Fibroblast of pulmonary artery (primary cell): ENCODE measurements around the gene PACS1.
A peak's percentile ranks its signal among the peaks of the same experiment; 100 is the strongest.

ENCODE experiments used
- DNase-seq: peaks from one replicate; pipeline ENCODE4 v3.0.0-alpha.2; 2010; ENCODE audit warnings: low read depth
- H3K4me3 ChIP-seq: replicated peaks from 2 replicates; pipeline ENCODE4 v1.5.1; 2011; ENCODE audit warnings: low read depth, mild to moderate bottlenecking, control low read depth, low read length, moderate library complexity
- TF ChIP-seq, protein P1 (sequence below): IDR thresholded peaks from 2 replicates; pipeline ENCODE4 v1.5.1; 2011; ENCODE audit warnings: mild to moderate bottlenecking, control low read depth, low read length, inconsistent platforms; ENCODE audit errors: missing control alignments

The PACS1 gene

DNA sequence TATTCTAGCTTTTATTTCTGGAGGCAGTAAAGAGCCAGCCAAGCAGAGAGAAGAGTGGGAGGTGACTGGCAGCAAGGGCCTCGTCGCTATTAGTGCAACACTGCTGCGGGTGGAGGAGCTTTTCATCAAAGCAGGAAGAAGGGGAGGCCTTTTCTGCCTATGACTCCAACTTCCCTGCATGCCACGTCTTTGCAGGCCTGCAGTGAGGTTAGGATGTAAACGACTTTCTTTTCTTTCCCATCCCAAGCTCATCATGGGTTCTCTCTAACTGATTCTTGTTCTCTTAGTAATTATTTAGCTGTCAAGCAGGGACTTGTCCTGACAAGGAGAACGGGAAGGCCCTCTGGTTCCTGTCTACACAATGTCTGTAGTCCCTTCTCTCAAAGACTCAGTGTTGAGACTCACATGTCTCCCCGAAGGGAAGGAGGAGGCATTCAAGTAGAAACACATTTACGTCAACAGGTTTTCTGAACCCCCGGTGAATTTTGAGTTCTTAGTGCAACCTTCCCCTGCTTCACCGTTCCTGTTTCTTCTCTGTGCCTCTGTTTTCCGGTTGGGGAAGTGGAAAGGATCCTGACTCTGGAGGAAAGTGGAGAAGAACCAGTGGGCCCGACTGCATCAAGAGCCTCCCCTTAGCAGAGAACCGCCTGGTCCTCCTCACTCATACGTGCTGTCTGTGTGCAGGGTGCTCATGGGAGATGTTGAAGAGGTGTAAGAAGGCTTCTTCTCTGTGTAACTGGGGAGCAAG, 56.9 kb downstream of the PACS1 start:
- H3K4me3 ChIP-seq = no peak overlapping the region
- DNase-seq = peak; percentile 83
- TF ChIP-seq, protein P1, sequence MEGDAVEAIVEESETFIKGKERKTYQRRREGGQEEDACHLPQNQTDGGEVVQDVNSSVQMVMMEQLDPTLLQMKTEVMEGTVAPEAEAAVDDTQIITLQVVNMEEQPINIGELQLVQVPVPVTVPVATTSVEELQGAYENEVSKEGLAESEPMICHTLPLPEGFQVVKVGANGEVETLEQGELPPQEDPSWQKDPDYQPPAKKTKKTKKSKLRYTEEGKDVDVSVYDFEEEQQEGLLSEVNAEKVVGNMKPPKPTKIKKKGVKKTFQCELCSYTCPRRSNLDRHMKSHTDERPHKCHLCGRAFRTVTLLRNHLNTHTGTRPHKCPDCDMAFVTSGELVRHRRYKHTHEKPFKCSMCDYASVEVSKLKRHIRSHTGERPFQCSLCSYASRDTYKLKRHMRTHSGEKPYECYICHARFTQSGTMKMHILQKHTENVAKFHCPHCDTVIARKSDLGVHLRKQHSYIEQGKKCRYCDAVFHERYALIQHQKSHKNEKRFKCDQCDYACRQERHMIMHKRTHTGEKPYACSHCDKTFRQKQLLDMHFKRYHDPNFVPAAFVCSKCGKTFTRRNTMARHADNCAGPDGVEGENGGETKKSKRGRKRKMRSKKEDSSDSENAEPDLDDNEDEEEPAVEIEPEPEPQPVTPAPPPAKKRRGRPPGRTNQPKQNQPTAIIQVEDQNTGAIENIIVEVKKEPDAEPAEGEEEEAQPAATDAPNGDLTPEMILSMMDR = peak; percentile 9

DNA sequence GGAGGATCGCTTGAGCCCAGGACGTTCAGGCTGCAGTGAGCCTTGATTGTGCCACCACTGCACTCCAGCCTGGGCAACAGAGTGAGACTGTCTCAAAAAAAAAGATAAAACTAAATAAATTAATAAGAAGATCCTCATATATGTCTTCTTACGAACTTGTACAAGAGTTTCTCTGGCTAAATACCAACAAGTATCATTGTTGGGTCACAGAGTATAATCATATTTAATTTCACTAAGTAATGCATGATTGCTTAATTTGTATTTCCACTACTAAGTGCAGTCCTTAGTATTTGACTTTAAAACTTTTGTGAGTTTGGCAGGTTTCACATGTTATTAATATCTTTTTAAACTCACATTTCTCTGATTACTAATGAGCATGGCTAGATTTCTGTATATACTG, 60.9 kb downstream of the PACS1 start:
- no peak overlapping the region for H3K4me3 ChIP-seq
- TF ChIP-seq, protein P1 = no peak
- no peak for DNase-seq

DNA sequence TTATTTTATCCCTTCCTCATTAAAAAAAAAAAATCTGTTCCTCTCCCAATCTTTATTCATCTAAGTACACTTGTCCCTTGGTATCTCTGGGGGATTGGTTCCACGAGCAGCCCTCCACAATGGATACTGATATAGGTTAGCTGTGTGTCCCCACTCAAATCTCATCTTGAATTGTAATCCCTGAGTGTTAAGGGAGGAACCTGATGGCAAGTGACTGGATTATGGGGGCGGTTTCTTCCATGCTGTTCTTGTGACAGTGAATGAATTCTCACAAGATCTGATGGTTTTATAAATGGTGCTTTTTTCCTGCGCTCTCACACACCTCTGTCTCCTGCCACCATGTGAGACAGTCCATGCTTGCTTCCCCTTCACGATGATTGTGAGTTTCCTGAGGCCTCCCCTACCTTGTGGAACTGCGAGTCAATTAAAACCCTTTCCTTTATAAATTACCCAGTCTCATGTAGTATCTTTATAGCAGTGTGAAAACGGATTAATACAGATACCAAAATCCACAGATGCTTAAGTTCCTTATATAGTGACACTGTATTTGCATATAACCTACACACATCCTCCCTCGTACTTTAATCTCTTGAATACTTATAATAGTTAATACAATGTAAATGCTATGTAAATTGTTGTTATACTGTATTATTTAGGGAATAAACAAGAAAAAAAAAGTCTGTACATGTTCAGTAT, 62.0 kb downstream of the PACS1 start:
- DNase-seq = no peak
- TF ChIP-seq, protein P1 = no peak

DNA sequence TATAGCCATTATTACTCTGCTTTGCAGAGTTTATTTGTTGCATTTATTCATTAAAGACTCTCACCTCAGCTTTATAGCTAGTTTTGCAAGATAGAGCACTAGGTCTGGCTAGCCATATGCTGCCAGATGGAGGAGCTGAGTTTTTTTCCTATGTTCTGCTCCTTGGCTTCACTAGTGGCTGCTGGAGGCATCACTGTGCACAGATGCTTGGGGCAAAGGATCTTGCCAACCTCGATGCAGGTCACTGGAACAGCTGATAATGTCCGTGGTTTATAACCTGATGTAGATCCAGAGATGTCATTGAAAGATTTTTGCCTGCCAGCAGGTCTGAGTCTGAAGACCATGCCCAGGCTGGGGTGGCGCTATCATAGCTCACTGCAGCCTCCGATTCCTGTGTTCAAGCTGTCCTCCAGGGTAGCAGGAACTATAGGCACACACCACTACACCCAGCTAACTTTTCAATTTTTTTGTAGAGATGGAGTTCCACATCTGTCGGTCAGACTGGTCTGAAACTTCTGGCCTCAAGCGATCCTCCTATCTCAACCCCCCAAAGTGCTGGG, 63.2 kb downstream of the PACS1 start:
- DNase-seq = no peak
- no peak overlapping the region for H3K4me3 ChIP-seq
- TF ChIP-seq, protein P1 = no peak

More for the DNA sequence above, 62.0 kb downstream of the PACS1 start:
- no peak overlapping the region for H3K4me3 ChIP-seq

DNA sequence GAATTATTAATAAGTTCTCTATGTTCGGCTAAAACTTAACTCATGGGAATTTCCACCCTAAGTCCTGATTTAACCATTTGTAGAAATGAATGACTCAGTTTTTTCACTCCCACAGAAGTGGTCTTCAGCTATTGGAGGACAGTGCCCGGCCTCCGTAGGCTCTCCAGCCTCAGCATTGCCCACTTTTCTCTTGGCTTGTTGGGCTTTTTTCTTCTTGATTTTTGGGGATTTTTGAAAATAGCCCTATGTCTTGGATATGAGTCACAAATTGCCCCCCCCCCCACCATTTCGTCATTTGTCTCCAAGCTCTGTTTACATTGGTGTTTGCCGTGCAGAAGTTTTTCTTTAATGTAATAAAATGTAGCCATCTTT, 66.7 kb downstream of the PACS1 start:
- TF ChIP-seq, protein P1 = no peak
- no peak overlapping the region for H3K4me3 ChIP-seq
- peak; percentile 70 for DNase-seq

DNA sequence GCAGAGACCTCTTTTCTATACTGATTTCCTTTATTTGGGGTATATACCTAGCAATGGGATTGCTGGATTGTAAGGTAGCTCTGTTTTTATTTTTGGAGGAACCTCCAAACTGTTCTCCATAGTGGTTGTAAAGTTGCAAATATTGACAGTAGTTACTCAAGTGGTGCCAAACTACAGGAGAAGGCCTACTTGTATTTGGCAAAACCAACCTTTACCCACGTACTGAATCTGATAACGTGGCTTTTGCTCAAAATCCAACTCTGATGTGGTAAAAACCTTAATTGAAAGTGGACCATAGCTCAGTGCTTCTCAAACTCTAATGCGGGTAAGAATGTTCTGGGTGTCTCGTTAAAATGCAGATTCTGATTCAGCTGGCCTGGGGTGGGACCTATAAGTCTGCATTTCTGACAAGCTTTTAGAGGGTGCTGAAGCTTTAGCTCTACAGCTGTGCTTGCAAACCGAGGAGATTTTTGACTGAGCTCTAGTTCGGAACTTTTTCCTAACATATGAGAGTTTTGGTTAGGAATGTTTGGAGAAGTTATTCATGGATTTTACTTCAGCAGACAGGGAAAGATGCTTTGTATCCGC, 69.8 kb downstream of the PACS1 start:
- TF ChIP-seq, protein P1 = no peak
- H3K4me3 ChIP-seq = no peak overlapping the region
- DNase-seq = no peak
